A549 (cell line): ENCODE results near the gene DOP1B.
"Not testable (repeated sequence)": the region's sequence is repeated elsewhere in the genome, so short reads cannot be mapped to it uniquely, and the experiment has no call there.

Source experiments
- BHLHE40 ChIP-seq: IDR thresholded peaks from 2 replicates; pipeline ENCODE4 v1.6.1; 2012; ENCODE audit warnings: low read depth, low read length, inconsistent platforms
- CEBPB ChIP-seq, 2 experiments: fragments of >200 bp in 1 of 2; sonication (Bioruptor Twin) in 1 of 2; formaldehyde crosslinking in 1 of 2; IDR thresholded peaks; 2 replicates each; pipeline ENCODE4 v1.6.1; 2012 to 2016
- POLR2A ChIP-seq: IDR thresholded peaks from 2 replicates; pipeline ENCODE4 v1.6.1; 2012; ENCODE audit warnings: mild to moderate bottlenecking, low read length
- TF ChIP-seq, protein P1 (sequence below): fragments of >200 bp; sonication (Bioruptor Twin); formaldehyde crosslinking; IDR thresholded peaks from 3 replicates; pipeline ENCODE4 v1.5.1; 2016
- TF ChIP-seq, protein P2 (sequence below): fragments of 250-450 bp; sonication (Bioruptor Pico); IDR thresholded peaks from 2 replicates; pipeline ENCODE4 v1.5.0; 2021; ENCODE audit warnings: mild to moderate bottlenecking, moderate library complexity, borderline replicate concordance

DNA sequence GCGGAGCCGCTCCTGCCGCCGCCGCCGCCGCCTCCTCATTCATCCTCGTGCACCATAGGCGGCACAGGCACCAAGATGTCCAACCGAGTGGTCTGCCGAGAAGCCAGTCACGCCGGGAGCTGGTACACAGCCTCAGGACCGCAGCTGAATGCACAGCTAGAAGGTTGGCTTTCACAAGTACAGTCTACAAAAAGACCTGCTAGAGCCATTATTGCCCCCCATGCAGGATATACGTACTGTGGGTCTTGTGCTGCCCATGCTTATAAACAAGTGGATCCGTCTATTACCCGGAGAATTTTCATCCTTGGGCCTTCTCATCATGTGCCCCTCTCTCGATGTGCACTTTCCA lies 26.2 kb upstream of the DOP1B start:
- TF ChIP-seq CEBPB (IDR thresholded peaks at IDR 0.05); BHLHE40; POLR2A: not testable (repeated sequence)
- TF ChIP-seq, protein P1, sequence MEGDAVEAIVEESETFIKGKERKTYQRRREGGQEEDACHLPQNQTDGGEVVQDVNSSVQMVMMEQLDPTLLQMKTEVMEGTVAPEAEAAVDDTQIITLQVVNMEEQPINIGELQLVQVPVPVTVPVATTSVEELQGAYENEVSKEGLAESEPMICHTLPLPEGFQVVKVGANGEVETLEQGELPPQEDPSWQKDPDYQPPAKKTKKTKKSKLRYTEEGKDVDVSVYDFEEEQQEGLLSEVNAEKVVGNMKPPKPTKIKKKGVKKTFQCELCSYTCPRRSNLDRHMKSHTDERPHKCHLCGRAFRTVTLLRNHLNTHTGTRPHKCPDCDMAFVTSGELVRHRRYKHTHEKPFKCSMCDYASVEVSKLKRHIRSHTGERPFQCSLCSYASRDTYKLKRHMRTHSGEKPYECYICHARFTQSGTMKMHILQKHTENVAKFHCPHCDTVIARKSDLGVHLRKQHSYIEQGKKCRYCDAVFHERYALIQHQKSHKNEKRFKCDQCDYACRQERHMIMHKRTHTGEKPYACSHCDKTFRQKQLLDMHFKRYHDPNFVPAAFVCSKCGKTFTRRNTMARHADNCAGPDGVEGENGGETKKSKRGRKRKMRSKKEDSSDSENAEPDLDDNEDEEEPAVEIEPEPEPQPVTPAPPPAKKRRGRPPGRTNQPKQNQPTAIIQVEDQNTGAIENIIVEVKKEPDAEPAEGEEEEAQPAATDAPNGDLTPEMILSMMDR, result not testable (repeated sequence)
- TF ChIP-seq, protein P2, sequence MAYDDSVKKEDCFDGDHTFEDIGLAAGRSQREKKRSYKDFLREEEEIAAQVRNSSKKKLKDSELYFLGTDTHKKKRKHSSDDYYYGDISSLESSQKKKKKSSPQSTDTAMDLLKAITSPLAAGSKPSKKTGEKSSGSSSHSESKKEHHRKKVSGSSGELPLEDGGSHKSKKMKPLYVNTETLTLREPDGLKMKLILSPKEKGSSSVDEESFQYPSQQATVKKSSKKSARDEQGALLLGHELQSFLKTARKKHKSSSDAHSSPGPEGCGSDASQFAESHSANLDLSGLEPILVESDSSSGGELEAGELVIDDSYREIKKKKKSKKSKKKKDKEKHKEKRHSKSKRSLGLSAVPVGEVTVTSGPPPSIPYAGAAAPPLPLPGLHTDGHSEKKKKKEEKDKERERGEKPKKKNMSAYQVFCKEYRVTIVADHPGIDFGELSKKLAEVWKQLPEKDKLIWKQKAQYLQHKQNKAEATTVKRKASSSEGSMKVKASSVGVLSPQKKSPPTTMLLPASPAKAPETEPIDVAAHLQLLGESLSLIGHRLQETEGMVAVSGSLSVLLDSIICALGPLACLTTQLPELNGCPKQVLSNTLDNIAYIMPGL, result not testable (repeated sequence)
